KOPT-K1 (cell line): Measurements from ENCODE around the gene NT5C3B.

Experiments used
- H3K27ac ChIP-seq: fragments of 200-600 bp; sonication (generic); 2 replicates; pipeline ENCODE4 v1.5.1; 2016; ENCODE audit warnings: antibody characterized with exemption, mild to moderate bottlenecking, low read depth, low read length; ENCODE audit not compliant: poor library complexity, severe bottlenecking
- H3K36me3 ChIP-seq: fragments of 200-600 bp; sonication (generic); 2 replicates; pipeline ENCODE4 v1.5.1; 2017; ENCODE audit warnings: antibody characterized with exemption, mild to moderate bottlenecking, low read length, moderate library complexity; ENCODE audit not compliant: insufficient read depth
- H3K9me3 ChIP-seq: fragments of 200-600 bp; sonication (generic); 2 replicates; pipeline ENCODE4 v1.5.1; 2017; ENCODE audit warnings: antibody characterized with exemption, low read length, mild to moderate bottlenecking; ENCODE audit not compliant: insufficient read depth, poor library complexity, severe bottlenecking

Gene NT5C3B

GRCh38 chr17:41806685-41807445 is 29.2 kb downstream of the NT5C3B start:
- no peaks in the 10 kb centered on the region for H3K36me3 ChIP-seq
- H3K27ac ChIP-seq = no peak overlapping the region
- no peaks in the 10 kb centered on the region for H3K9me3 ChIP-seq

GRCh38 chr17:41803049-41804020 is 32.7 kb downstream of the NT5C3B start:
- no peak overlapping the region for H3K27ac ChIP-seq
- H3K9me3 ChIP-seq = no peaks in the 10 kb centered on the region
- no peaks in the 10 kb centered on the region for H3K36me3 ChIP-seq

- H3K36me3 ChIP-seq = no peaks in the 10 kb centered on the region
- no peaks in the 10 kb centered on the region for H3K9me3 ChIP-seq
- H3K27ac ChIP-seq = no peak overlapping the region
These were observed 34.4 kb downstream of the NT5C3B start for GRCh38 chr17:41801374-41802271.

GRCh38 chr17:41800601-41801373 is 35.2 kb downstream of the NT5C3B start:
- Histone ChIP-seq H3K9me3 (no peaks in the 10 kb centered on the region), H3K27ac (no peak overlapping the region), H3K36me3 (no peaks in the 10 kb centered on the region)

- Histone ChIP-seq H3K27ac (no peak overlapping the region), H3K36me3 (no peaks in the 10 kb centered on the region), H3K9me3 (no peaks in the 10 kb centered on the region)
These were observed 36.7 kb downstream of the NT5C3B start for GRCh38 chr17:41799366-41799765.

GRCh38 chr17:41797377-41797776 is 38.7 kb downstream of the NT5C3B start:
- Histone ChIP-seq H3K9me3 (no peaks in the 10 kb centered on the region), H3K36me3 (no peaks in the 10 kb centered on the region), H3K27ac (no peak overlapping the region)

GRCh38 chr17:41796121-41796895 is 39.7 kb downstream of the NT5C3B start:
- Histone ChIP-seq H3K9me3 (no peaks in the 10 kb centered on the region), H3K36me3 (no peaks in the 10 kb centered on the region), H3K27ac (no peak overlapping the region)

GRCh38 chr17:41794540-41794975 is 41.5 kb downstream of the NT5C3B start:
- Histone ChIP-seq H3K9me3 (no peaks in the 10 kb centered on the region), H3K36me3 (no peaks in the 10 kb centered on the region), H3K27ac (no peak overlapping the region)

- no peak overlapping the region for H3K27ac ChIP-seq
- H3K36me3 ChIP-seq = no peaks in the 10 kb centered on the region
- no peaks in the 10 kb centered on the region for H3K9me3 ChIP-seq
These were observed 42.1 kb downstream of the NT5C3B start for GRCh38 chr17:41793784-41794539.

GRCh38 chr17:41792845-41793783 is 42.9 kb downstream of the NT5C3B start:
- Histone ChIP-seq H3K9me3 (no peaks in the 10 kb centered on the region), H3K27ac (no peak overlapping the region), H3K36me3 (no peaks in the 10 kb centered on the region)

- Histone ChIP-seq H3K36me3 (no peaks in the 10 kb centered on the region), H3K9me3 (no peaks in the 10 kb centered on the region), H3K27ac (no peak overlapping the region)
These were observed 49.0 kb downstream of the NT5C3B start for GRCh38 chr17:41787021-41787418.
